GM18867 (cell line): ENCODE data around the gene ERI3.

Source experiments
- ATAC-seq: cut with Tn5 transposase; IDR thresholded peaks from one replicate; pipeline ENCODE4 v1.9.1; 2021; ENCODE audit warnings: mild to moderate bottlenecking, moderate library complexity; ENCODE audit not compliant: unreplicated experiment

Gene ERI3

GRCh38 chr1:44318097-44319088 is 36.7 kb downstream of the ERI3 start:
- no peak for ATAC-seq

GRCh38 chr1:44316231-44316759 is 38.8 kb downstream of the ERI3 start:
- no peak for ATAC-seq

GRCh38 chr1:44315521-44315920 is 39.5 kb downstream of the ERI3 start:
- ATAC-seq: no peak

- no peak for ATAC-seq
Measured at GRCh38 chr1:44314452-44314851, 40.6 kb downstream of the ERI3 start.

GRCh38 chr1:44313265-44313918 is 41.7 kb downstream of the ERI3 start:
- no peak for ATAC-seq

GRCh38 chr1:44312399-44313196 is 42.5 kb downstream of the ERI3 start:
- ATAC-seq: no peak

GRCh38 chr1:44310006-44310405 is 45.1 kb downstream of the ERI3 start:
- no peak for ATAC-seq

GRCh38 chr1:44305962-44306422 is 49.1 kb downstream of the ERI3 start:
- ATAC-seq: no peak

GRCh38 chr1:44303532-44303931 is 51.5 kb downstream of the ERI3 start:
- no peak for ATAC-seq

- no peak for ATAC-seq
Measured at GRCh38 chr1:44302541-44302940, 52.5 kb downstream of the ERI3 start.

- no peak for ATAC-seq
Measured at GRCh38 chr1:44301442-44301841, 53.6 kb downstream of the ERI3 start.

GRCh38 chr1:44300852-44301251 is 54.2 kb downstream of the ERI3 start:
- no peak for ATAC-seq

- ATAC-seq: no peak
Measured at GRCh38 chr1:44297695-44298400, 57.2 kb downstream of the ERI3 start.

GRCh38 chr1:44296806-44297205 is 58.3 kb downstream of the ERI3 start:
- ATAC-seq: no peak

GRCh38 chr1:44296086-44296485 is 59.0 kb downstream of the ERI3 start:
- ATAC-seq: no peak

GRCh38 chr1:44294588-44295007 is 60.5 kb downstream of the ERI3 start:
- ATAC-seq: no peak

GRCh38 chr1:44293761-44294315 is 61.2 kb downstream of the ERI3 start:
- no peak for ATAC-seq

- ATAC-seq: no peak
Measured at GRCh38 chr1:44292651-44293050, 62.4 kb downstream of the ERI3 start.

GRCh38 chr1:44290250-44291094 is 64.6 kb downstream of the ERI3 start:
- ATAC-seq: no peak
